Progenitor cell of endocrine pancreas (in vitro differentiated cells): ENCODE data around the gene KCNQ1. TPM values are rescaled to one million over a fixed set of nuclear protein-coding genes. Genes with fewer than 3 reads are reported as not detected.

Experiments used
- DNase-seq: peaks from one replicate; pipeline ENCODE4 v3.0.0; 2021; ENCODE audit warnings: low spot score; ENCODE audit not compliant: unreplicated experiment
- H3K27ac Mint-ChIP-seq: 2 replicates; pipeline ENCODE4 v1.8.0; 2021; ENCODE audit warnings: mild to moderate bottlenecking, moderate library complexity, mixed read lengths
- H3K27me3 Mint-ChIP-seq: 2 replicates; pipeline ENCODE4 v1.8.0; 2021; ENCODE audit warnings: mixed read lengths
- H3K36me3 Mint-ChIP-seq: 2 replicates; pipeline ENCODE4 v1.8.0; 2022; ENCODE audit warnings: mixed read lengths; ENCODE audit not compliant: insufficient read depth
- H3K4me1 Mint-ChIP-seq: 2 replicates; pipeline ENCODE4 v1.8.0; 2021; ENCODE audit warnings: low read depth, mixed read lengths
- H3K4me3 Mint-ChIP-seq: 2 replicates; pipeline ENCODE4 v1.8.0; 2021; ENCODE audit warnings: low read depth, mild to moderate bottlenecking, moderate library complexity, mixed read lengths
- H3K9me3 Mint-ChIP-seq: 2 replicates; pipeline ENCODE4 v1.8.0; 2021; ENCODE audit warnings: low read depth, mixed read lengths
- total RNA-seq: library from RNA; stranded (reverse); gene quantifications from 2 replicates; pipeline ENCODE4 v1.2.1, GENCODE V29; 2021
- TF ChIP-seq, protein P1 (sequence below): fragments of 200-600 bp; sonication (generic); IDR thresholded peaks from one replicate; pipeline ENCODE4 v1.5.0; 2021; ENCODE audit warnings: antibody characterized with exemption, mild to moderate bottlenecking; ENCODE audit not compliant: unreplicated experiment

The KCNQ1 gene
- total RNA-seq, 1 donor from 2014 or later = 3.3 TPM

DNA sequence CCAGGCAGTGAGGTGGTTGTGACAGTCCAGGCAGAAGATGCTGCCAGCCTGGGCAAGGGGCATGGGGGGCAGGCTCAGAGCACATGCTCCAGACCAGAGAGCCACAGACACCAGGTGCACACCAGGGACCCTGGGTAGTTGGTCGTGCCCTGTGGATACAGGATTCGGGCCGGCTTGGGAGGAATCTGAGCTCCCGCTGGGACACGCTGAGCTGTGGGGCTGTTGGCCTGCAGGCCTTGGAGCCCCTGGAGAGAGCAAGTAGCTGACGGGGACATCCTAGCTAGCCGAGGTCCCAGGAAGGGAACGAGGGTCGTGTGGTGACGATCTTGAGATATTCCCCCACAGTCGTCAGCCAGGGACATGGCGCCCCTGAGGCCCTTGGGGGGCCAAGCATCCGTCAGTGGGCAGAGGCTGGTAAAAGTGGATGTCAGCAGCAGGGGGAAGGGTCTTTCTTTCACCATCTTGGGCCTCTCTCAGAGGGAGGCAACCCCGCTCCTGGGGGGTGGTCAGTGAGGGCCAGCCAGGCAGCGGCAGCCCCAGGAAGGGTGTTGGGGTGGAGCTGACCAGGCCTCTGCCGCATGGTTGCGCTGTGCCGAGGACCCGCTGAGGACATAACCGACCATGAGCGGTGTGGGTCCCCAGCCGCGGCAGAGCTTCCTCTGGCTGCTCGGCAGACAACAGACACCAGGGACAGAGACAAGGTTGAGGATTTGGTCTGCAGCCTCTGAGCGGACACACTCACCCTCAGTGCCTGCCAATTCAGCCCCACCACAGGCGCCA lies 396.8 kb downstream of the KCNQ1 start:
- Mint-ChIP-seq H3K27ac (no peak overlapping the region), H3K36me3 (no peaks in the 10 kb centered on the region), H3K9me3 (no peaks in the 10 kb centered on the region), H3K4me1 (peaks cover 37% of the 10 kb centered on the region), H3K4me3 (no peak overlapping the region), H3K27me3 (peaks cover 16% of the 10 kb centered on the region)
- TF ChIP-seq, protein P1, sequence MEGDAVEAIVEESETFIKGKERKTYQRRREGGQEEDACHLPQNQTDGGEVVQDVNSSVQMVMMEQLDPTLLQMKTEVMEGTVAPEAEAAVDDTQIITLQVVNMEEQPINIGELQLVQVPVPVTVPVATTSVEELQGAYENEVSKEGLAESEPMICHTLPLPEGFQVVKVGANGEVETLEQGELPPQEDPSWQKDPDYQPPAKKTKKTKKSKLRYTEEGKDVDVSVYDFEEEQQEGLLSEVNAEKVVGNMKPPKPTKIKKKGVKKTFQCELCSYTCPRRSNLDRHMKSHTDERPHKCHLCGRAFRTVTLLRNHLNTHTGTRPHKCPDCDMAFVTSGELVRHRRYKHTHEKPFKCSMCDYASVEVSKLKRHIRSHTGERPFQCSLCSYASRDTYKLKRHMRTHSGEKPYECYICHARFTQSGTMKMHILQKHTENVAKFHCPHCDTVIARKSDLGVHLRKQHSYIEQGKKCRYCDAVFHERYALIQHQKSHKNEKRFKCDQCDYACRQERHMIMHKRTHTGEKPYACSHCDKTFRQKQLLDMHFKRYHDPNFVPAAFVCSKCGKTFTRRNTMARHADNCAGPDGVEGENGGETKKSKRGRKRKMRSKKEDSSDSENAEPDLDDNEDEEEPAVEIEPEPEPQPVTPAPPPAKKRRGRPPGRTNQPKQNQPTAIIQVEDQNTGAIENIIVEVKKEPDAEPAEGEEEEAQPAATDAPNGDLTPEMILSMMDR = no peak
- no peak for DNase-seq

- TF ChIP-seq, protein P1 = no peak
- Mint-ChIP-seq H3K27ac (no peak overlapping the region), H3K36me3 (no peaks in the 10 kb centered on the region), H3K9me3 (no peaks in the 10 kb centered on the region), H3K27me3 (peaks cover 14% of the 10 kb centered on the region), H3K4me1 (peaks cover 29% of the 10 kb centered on the region), H3K4me3 (no peak overlapping the region)
- DNase-seq = no peak
These were observed 398.1 kb downstream of the KCNQ1 start for GRCh38 chr11:2842876-2843275.

DNA sequence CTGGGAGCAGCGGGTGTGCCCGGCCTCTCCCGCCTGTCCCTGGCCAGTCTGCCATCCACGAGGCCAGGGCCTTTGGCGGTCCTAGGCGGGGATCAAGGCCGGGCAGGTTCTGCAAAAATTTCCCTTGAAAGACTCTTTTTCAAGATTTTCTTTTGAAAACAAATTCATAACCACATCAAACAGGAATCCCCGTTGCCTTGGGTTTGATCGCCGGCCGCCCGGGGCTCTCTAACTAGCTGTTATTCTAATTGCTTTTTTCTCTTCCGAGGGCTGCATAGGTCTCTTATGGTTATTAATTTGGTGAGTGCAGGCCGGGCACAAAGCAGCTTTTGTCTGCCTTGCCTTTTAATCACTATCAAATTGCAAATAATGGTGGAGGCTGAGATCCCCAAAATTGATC lies 398.7 kb downstream of the KCNQ1 start:
- TF ChIP-seq, protein P1 = no peak
- no peaks in the 10 kb centered on the region for H3K9me3 Mint-ChIP-seq
- H3K27me3 Mint-ChIP-seq = peaks cover 14% of the 10 kb centered on the region
- H3K4me3 Mint-ChIP-seq = no peak overlapping the region
- no peak for DNase-seq
- no peaks in the 10 kb centered on the region for H3K36me3 Mint-ChIP-seq
- H3K27ac Mint-ChIP-seq = no peak overlapping the region
- H3K4me1 Mint-ChIP-seq = peaks cover 23% of the 10 kb centered on the region

GRCh38 chr11:2844116-2844842 lies 399.5 kb downstream of the KCNQ1 start:
- TF ChIP-seq, protein P1 = no peak
- no peak overlapping the region for H3K27ac Mint-ChIP-seq
- no peak overlapping the region for H3K4me3 Mint-ChIP-seq
- no peak for DNase-seq
- peaks cover 24% of the 10 kb centered on the region for H3K4me1 Mint-ChIP-seq
- H3K36me3 Mint-ChIP-seq = no peaks in the 10 kb centered on the region
- H3K27me3 Mint-ChIP-seq = peaks cover 16% of the 10 kb centered on the region
- no peaks in the 10 kb centered on the region for H3K9me3 Mint-ChIP-seq

- Mint-ChIP-seq H3K4me1 (peaks cover 17% of the 10 kb centered on the region), H3K36me3 (no peaks in the 10 kb centered on the region), H3K27ac (no peak overlapping the region), H3K4me3 (no peak overlapping the region), H3K9me3 (no peaks in the 10 kb centered on the region), H3K27me3 (peaks cover 14% of the 10 kb centered on the region)
- TF ChIP-seq, protein P1 = no peak
- no peak for DNase-seq
These were observed 400.2 kb downstream of the KCNQ1 start for GRCh38 chr11:2844996-2845395.
